ENCODE data around the gene SFMBT1.
"Not testable (repeated sequence)": the region's sequence is repeated elsewhere in the genome, so short reads cannot be mapped to it uniquely, and the experiment has no call there.

SFMBT1 gene

DNA sequence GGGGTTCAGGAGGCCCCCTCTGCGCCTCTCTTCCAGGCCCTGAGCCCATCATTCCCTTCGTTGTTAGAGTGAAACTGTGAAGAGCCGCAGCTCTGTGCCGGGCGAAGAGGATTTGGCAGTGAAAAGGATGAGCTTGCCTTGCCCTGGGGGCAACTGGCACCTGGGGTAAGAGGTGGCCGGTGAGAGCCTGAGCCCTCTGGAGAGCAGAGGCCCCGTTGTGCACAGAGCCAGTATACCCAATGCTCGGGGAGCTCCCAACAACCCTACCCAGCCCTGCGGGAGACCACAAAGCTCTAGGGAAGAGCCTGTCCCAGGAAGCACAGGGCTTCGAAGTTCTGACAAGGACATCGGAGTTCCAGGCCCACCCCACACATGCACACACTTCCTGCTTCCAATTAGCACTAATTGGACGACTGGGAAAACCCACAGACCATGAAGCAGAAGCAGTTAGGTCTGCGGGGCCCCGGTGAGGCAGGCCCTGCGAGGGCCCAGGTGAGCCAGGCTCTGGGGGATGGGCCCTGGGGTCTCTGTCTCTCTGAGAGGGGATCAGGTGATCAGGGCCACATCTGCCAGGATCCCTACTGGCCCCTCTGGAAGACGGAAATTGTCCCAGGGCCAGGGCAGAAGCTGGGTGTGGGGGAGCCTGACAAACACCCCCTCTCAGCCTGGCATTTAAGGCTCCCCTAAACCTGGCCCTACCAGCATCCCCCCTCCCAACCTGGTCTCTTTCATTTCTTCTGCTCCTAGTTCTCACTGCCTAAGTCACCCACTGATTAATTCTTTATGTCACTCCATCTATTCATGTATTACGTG lies 27.9 kb upstream of the SFMBT1 start:
- no peak for DNase-seq

DNA sequence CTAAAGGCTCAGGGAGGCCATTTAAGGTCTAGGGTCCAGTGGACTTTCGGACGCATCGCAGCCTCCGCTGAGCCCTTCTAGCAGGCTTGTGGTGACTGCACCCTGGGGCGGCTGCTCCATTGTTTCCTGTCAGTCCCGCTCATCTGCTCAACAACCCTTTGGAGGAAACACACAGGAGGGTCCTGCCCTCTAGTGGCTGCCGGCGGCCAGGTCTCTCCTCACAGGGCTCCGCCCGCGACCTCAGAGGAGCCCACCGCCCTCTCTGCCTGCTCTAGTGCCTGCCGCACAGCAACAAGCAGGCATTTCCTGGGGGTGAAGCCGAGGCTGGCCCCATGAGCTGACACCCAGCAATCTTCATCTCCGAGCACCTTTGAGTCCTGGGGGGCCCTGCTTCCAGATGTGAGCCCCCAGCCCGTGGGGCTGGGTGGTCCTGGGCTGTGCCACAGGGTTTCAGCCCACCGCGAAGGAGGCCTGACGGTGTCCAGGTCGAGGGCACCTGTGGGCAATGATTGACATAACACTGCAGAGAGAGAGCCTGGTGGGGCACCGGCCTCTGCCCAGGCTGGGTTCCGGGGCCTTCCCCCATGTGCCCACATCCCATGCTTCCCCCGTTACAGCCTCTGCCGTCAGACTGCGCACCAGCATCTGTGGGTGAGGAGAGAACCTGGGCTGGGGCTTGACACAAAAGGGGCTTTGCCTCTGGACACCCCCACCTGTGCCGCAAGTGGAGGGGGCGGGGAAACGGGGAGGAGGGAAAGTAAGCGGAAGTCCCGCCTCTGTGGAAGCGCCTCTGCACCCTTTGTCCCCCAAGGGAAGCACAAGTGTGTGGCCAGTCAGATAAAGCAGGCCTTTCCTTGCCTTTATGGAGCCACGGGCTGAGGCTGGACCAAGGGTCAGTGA lies 27.0 kb upstream of the SFMBT1 start:
- peak; percentile 69 for DNase-seq

DNA sequence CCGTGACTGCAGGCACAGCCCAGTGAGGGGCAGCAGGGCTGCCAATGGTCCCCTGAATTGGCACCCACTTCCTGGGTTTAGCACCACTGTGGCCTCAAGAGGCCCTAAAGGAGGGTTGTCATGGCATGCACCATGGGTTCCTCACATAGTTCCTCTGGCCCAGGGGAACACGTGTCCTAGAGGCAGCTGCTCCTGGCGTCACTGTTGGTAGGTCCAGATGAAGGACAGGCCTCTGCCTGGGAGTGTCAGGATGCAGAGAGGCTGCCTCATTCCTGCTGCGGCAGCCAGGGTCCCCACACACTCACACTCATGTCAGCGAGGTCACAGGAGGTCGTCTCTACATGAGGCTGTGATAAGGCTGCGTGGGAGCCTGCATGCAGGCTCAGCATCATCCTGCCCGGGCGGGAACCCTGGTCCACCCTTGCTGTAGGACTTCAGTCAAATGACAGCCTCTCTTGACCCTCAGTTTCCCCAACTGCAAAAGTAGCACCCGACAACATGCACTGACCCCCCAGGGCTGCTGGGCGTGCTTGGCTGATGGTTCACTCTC lies 26.1 kb upstream of the SFMBT1 start:
- no peak for DNase-seq

GRCh38 chr3:53069422-53070068 lies 23.7 kb upstream of the SFMBT1 start:
- DNase-seq = no peak

DNA sequence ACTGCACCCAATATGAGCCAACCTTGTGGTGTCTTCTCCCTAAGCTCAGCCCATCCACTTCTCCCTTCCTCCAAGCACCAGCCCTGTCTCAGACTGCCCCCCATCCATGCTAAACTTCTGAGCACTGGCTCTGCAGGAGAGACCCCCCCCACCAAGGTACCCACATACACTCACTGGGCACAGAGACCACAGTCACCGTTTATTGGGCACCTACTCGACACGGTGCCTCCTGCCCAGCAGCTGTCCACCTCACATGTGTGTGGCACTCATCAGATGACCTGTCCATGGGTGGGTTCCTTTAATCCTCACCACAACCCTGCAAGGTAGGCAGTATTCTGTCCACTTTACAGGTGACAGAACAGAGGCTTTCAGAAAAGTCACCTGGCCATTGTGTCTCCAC lies 22.3 kb upstream of the SFMBT1 start:
- no peak for DNase-seq

DNA sequence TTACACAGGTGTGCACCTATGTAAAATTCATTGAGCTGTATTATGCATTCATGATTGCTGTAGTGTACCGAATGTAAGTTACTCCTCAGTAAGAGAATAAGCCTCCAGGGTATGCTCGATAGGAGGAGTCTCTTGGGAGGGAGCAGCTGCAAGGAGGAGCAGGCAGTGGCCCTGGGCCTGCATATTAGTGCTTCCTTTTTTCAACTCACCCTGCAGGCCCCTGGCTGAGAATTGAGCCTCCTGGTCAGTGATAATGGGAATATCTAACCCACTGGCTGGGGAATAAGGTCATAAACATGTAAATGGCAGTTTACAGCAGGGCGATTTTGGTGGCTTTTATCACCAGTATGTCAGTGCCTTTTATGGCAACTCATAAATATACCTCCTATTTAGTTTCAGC lies 21.7 kb upstream of the SFMBT1 start:
- no peak for DNase-seq

DNA sequence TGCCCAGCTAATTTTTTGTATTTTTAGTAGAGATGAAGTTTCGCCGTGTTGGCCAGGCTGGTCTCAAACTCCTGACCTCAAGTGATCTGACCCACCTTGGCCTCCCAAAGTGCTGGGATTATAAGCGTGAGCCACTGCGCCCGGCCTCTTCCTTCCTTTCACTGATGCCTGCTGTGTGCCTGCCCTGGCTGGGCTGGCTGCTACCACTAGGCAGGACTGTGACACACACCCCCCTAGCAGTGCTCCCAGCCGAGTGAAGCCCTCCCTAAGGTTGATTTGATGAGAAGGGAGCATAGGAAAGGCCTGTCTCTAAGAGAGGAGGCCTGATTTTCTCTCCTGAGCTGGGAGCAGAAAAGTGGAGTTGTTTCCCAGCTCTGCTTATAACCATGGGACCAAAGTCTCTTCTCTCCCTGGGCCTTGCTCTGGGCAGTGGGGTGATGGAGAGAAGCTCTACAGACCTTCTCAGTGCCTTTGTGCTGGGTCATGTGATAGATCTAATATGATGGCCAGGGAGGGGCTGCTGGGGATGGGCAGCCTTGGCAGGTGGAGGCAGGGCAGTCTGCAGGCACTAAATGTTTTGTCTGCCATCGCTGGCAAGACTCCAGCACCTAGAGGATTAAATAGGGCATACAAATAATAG lies 20.1 kb upstream of the SFMBT1 start:
- DNase-seq = peak; percentile 81

DNA sequence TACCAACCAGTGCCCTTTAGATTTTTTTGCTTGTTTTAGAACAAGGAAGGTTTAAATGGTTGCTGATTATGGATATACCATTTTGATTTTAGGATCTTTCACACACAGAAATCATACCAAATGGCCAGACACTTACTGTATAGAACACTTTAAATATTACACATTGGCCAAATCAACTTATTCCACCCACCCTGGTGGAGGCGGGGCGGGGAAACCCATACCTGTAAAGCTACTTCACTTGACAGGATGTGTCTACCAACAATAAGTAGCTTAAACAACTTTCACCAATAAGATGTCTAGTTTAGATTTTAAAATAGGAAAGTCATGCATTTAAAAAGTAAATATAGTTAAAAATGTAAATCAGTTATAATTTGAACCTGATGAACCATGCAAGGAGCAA lies 17.0 kb upstream of the SFMBT1 start:
- no peak for DNase-seq

DNA sequence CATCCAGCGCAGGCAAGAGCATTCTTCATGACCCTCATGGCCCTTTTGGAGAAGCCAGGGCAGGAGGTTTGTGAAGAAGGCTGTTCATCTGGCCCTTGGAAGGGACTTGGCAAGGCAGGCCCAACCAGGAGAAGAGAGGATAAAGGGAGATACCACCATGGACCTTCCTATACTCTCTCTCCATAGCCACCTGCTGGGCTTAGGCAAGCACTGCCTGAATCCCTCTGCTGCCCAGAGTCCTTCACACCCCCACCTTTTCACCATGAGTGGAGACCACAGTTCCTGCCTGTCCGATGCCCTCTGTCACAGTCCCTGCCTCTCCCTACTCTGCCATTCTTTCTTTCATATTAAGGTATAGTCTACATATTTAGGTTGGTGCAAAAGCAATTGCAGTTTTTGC lies 10.6 kb upstream of the SFMBT1 start:
- DNase-seq = no peak

- not testable (repeated sequence) for DNase-seq
Measured at GRCh38 chr3:53054233-53054632, 8.4 kb upstream of the SFMBT1 start.

DNA sequence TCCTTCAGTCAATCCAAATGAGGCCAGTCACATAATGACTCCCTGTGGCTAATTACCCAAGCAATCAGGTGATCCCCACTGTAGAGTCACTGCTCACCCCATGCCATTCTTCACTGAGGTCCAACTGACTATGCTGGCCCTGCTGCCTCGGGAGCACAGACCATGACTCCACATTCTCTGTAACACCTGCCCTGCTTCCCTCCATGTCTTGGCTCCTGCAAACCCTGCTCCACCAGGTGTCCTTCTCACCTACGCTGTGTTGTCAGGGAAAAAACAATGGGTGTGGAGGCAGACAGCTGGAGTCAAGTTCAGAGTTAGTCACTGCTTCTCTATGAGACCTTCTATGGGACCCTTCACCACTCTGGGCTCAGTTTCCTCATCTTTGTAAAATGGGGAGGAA lies 6.1 kb upstream of the SFMBT1 start:
- no peak for DNase-seq

GRCh38 chr3:53049987-53050386 lies 4.1 kb upstream of the SFMBT1 start:
- no peak for DNase-seq

- no peak for DNase-seq
Measured at GRCh38 chr3:53046171-53047170, 598 bp upstream of the SFMBT1 start.

- DNase-seq = peak; percentile 18
Measured at GRCh38 chr3:53044711-53045517, 959 bp downstream of the SFMBT1 start.

DNA sequence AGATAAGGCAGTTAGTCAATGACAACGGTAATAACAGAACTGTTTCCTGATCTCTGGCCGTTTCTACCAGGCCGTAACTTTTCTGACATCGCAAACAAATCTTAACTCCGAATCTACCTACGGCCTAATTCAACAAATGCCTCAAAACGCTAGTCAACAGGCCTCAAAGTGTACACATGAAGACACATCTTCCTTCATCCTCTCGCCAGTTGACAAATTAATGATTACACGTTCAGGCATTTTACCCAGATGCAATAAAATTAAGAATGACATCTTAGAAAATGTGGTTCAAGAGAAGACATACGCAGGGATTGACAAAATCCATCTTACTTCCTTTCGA lies 1.5 kb downstream of the SFMBT1 start:
- no peak for DNase-seq

- no peak for DNase-seq
Measured at GRCh38 chr3:53043738-53044137, 2.1 kb downstream of the SFMBT1 start.

DNA sequence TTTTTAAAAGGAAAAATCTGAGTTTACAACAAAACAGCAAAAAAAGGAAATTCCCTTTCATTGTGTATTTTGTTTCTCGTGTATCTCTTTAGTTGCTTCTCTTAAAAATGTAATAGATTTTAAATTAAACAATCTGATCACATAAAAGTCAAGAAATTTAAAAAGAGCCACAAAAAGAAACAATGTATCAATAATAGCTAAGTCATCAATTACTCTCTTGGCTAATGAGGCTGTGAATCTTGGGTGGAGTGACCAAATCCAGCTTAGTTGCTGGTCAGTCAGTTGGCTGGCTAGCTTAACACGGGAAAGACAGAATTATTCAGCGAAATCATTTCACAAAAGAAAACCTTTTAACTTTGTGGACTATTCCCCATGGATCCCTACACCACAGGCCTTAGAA lies 3.2 kb downstream of the SFMBT1 start:
- DNase-seq = no peak

DNA sequence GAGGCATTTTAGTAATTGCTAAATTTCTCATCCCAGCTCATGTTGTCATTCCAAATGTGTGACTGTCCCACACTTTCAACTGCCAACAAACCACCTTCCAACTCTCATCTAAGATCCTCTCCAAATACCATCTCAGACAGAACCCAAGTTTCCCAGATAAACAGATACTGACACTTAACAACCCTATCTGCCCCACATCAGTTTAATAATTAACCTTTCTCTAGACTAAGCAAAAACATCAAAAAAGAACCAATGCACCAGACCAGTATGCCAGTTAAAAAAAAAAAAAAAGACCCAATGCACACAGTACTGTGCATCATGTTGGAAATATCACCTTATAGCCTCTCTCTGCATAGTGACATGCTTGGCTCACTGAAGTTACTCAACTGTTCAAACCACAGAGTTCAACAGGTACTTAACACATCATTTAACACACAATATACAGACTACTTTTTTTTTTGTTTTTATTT lies 5.5 kb downstream of the SFMBT1 start:
- DNase-seq = no peak

GRCh38 chr3:53039376-53039752 lies 6.5 kb downstream of the SFMBT1 start:
- no peak for DNase-seq

- DNase-seq = no peak
Measured at GRCh38 chr3:53038679-53039375, 7.0 kb downstream of the SFMBT1 start.
